ENCODE results near the gene PHF5A. TPM values are rescaled to one million over a fixed set of nuclear protein-coding genes. Genes with fewer than 3 reads are reported as not detected.

The PHF5A gene
- total and polyA plus RNA-seq, 2 of the 8 experiments (the other 6 are each of a cell fraction or from before 2014, with no cell fraction given) = 119 to 135 TPM

GRCh38 chr22:41504816-41505215 lies 36.3 kb upstream of the PHF5A start:
- FAIRE-seq = no peak
- Histone ChIP-seq H2BK120ac (replicated peaks; ENCODE audit: low read depth, low read length) (no peak overlapping the region), H3K14ac (ENCODE audit: insufficient read length) (no peak overlapping the region), H3K23ac (ENCODE audit: insufficient read length) (no peak overlapping the region), H2BK12ac (ENCODE audit: low read depth, low read length) (no peak overlapping the region), H3K9me3 (ENCODE audit: insufficient read depth in 2 of 2, low read depth in 1 of 2, low read length in 1 of 2) (no peaks in the 10 kb centered on the region), H2AFZ (ENCODE audit: low read length) (no peak overlapping the region), H2AK5ac (ENCODE audit: low read depth, low read length) (no peak overlapping the region), H3K4me3 (ENCODE audit: extremely low read depth in 1 of 4, insufficient read depth in 2 of 4, low read depth in 3 of 4, low read length in 4 of 4) (no peak overlapping the region), H3K4ac (replicated peaks; ENCODE audit: insufficient read length, low read depth, low read length) (no peak overlapping the region), H3K79me2 (ENCODE audit: control insufficient read depth in 1 of 2, insufficient read depth in 2 of 2, low read length in 2 of 2) (peaks cover 0 to 5% of the 10 kb centered on the region in 2 experiments; a peak in 1 of 4 replicates), H3K4me1 (replicated peaks in 1 of 4; ENCODE audit: control insufficient read depth in 3 of 4, insufficient read depth in 4 of 4, low read length in 3 of 4) (no peaks in the 10 kb centered on the region), H4K8ac (ENCODE audit: extremely low read depth, insufficient read depth, low read length) (no peak overlapping the region), H3K9ac (replicated peaks in 1 of 4; ENCODE audit: extremely low read depth in 1 of 4, low read depth in 3 of 4, low read length in 3 of 4) (no peak overlapping the region), H2BK5ac (ENCODE audit: low read depth, low read length) (no peak overlapping the region), H3K56ac (replicated peaks; ENCODE audit: insufficient read length, low read depth, low read length) (no peak overlapping the region), H3K4me2 (ENCODE audit: insufficient read depth in 1 of 2, low read depth in 2 of 2, low read length in 2 of 2) (no peak overlapping the region), H3K36me3 (ENCODE audit: control insufficient read depth in 2 of 4, insufficient read depth in 4 of 4, low read length in 3 of 4) (peaks cover 0 to 13% (median 4%) of the 10 kb centered on the region in 4 experiments; a peak in 5 of 8 replicates), H3K27me3 (replicated peaks in 1 of 4; ENCODE audit: control insufficient read depth in 3 of 4, extremely low read depth in 1 of 4, insufficient read depth in 3 of 4, low read length in 3 of 4) (no peaks in the 10 kb centered on the region), H2BK15ac (ENCODE audit: low read length) (no peak overlapping the region), H4K91ac (replicated peaks; ENCODE audit: insufficient read length, low read length) (no peak overlapping the region), H4K5ac (ENCODE audit: insufficient read length, low read depth, low read length) (no peak overlapping the region), H3K79me1 (ENCODE audit: low read depth, low read length) (no peaks in the 10 kb centered on the region; the same call in none of the 2 replicates), H3K23me2 (ENCODE audit: low read depth, low read length) (no peaks in the 10 kb centered on the region), H3K27ac (ENCODE audit: low read depth, low read length) (no peak overlapping the region), H4K20me1 (replicated peaks in 1 of 2; ENCODE audit: control insufficient read depth in 1 of 2, insufficient read depth in 2 of 2, low read length in 2 of 2) (peaks cover 0 to 8% of the 10 kb centered on the region in 2 experiments), H3K18ac (ENCODE audit: extremely low read depth, low read length) (no peak overlapping the region), H2BK20ac (ENCODE audit: low read length) (no peak overlapping the region)
- WGBS, 2 experiments (ENCODE audit: extremely low coverage in 1 of 2, insufficient coverage in 1 of 2, insufficient read length in 1 of 2, insufficient replicate concordance in 2 of 2, low coverage in 1 of 2, low lambda C conversion rate in 2 of 2, missing lambda C conversion rate in 1 of 2) = 96% methylated on average over 4 of the region's 4 CpGs; no CpG with 5 or more reads in 1 of the 2 experiments
- ChIA-PET CTCF (ENCODE audit: partially characterized antibody) (interaction anchor here (1.1 to 17.6 kb wide), 6 partner anchors 8 to 43 kb away, joined by 4 to 218 read pairs (median 5); no protein-coding TSS in a partner anchor), POLR2A (ENCODE audit: partially characterized antibody) (interaction anchor here (0.8 to 3.7 kb wide), 5 partner anchors 13 to 124 kb away, joined by 3 to 16 read pairs (median 4); partner anchors contain the start of genes ACO2, PHF5A and TOB2)
- no peak for DNase-seq (ENCODE audit: low read depth in 1 of 2, low spot score in 2 of 2)
- TF ChIP-seq CHD2 (IDR thresholded peaks at IDR 0.05; ENCODE audit: low read length) (no peak), BCL11A (IDR thresholded peaks at IDR 0.05; ENCODE audit: low read depth in 2 of 2, low read length in 2 of 2) (no peak), ZNF274 (IDR thresholded peaks at IDR 0.05; ENCODE audit: borderline replicate concordance, extremely low read depth, low read length) (no peak), EZH2 (IDR thresholded peaks at IDR 0.05; ENCODE audit: low read depth, low read length, severe bottlenecking) (no peak), SIRT6 (IDR thresholded peaks at IDR 0.05; ENCODE audit: low read length) (no peak), CREB1 (IDR thresholded peaks at IDR 0.05) (no peak), SIX5 (IDR thresholded peaks at IDR 0.05; ENCODE audit: low read depth, low read length) (no peak), SP4 (IDR thresholded peaks at IDR 0.05; ENCODE audit: low read length) (no peak), FOSL1 (IDR thresholded peaks at IDR 0.05; ENCODE audit: insufficient read depth, low read depth, low read length) (no peak), CTCF (IDR thresholded peaks at IDR 0.05; ENCODE audit: control extremely low read depth in 1 of 3, insufficient read depth in 1 of 3, low read depth in 1 of 3, low read length in 3 of 3) (no peak), KDM5A (IDR thresholded peaks at IDR 0.05; ENCODE audit: low read length) (no peak), NRF1 (IDR thresholded peaks at IDR 0.05; ENCODE audit: low read depth, low read length) (no peak), JUN (IDR thresholded peaks at IDR 0.05; ENCODE audit: low read depth, low read length) (no peak)

Measured in H1 (cell line).